ENCODE results near the gene KIF12.
A peak's percentile ranks its signal among the peaks of the same experiment; 100 is the strongest.
"Not testable (repeated sequence)": the region's sequence is repeated elsewhere in the genome, so short reads cannot be mapped to it uniquely, and the experiment has no call there.

KIF12 gene

DNA sequence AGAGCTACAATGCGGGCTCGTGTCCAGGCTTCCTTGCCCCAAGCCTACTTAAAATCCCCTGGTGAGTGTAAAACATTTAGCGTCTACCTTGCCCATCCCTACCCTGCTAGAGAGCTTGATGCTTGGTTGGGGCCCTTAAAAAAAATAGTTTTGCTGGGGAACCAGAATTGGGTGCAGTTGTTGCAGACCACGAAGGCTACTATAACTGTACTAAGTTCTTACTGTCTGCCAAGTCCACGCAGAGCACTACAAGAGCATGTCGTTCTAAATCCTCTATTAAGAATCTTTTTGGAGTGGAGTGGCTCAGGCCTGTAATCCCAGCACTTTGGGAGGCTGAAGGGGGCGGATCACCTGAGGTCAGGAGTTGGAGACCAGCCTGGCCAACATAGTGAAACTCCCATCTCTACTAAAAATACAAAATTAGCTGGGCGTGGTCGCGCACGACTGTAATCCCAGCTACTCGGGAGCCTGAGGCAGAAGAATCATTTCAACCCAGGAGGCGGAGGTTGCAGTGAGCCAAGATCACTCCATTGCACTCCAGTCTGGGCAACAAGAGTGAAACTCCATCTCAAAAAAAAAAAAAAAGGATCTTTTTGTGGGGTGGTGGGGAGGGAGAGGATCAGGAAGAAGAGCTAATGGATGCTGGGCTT lies 16.2 kb downstream of the KIF12 start:
- DNase-seq = not testable (repeated sequence)

DNA sequence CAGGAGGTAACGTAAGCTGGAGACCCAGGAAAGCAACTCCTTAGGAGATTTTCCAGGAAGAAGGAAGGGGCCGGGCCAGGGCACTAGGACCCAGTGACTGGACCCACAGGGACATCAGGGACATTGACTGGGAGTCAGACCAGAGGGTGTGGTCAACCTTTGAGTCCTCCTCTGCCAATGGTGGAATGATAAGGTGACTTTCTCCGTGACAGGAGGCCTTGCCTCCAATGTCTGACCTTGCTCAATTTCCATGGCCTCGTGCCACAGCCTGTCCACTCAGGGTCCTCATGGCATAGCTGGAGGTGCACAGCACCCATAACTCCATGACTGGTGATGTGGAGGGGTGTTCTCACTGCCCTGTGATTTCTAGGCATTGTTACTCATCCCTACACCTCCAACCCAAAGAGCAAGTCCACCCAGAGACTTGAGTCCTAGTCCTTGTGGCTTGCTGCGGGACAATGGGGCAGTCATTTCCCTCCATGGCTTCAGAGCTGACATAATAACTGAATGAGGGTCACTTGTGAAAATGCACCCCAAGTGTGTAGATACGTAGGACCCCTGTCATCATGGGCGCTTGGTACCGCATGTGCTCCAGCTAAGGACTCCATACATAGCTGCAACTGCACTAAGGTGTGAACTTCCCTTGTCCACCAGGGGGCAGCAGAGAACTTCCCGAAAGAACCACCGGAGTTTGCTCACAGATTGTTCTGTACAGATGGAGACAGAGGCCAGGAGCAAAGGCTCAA lies 16.9 kb downstream of the KIF12 start:
- DNase-seq = peak; percentile 84 to 89

DNA sequence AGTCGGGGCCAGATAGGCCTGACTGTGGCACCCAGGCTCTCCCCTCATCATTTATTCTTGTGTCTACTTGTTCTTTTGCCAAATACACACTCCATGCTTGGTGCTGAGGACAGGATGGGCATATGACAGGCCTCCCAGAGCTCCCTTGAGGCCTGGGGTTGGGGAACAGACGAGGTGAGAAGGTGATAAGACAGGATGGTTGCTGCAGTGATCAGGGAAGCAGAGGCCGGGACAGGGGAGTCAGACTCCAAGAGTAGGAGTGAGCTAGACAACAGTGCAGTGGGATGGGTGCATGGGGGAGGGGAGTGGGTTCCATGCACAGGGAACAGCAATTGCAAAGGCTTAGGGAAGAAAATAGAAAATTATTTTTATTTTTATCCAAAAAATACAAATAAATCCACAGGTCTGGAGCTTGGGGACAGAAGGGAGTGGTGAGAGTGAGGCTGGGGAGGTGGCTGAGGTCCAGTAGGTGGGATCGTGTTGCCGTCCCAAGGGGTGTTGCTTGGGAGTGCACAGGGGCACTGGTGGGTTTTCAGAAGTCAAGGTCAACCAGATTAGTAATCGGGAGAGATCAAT lies 17.6 kb downstream of the KIF12 start:
- no peak for DNase-seq

DNA sequence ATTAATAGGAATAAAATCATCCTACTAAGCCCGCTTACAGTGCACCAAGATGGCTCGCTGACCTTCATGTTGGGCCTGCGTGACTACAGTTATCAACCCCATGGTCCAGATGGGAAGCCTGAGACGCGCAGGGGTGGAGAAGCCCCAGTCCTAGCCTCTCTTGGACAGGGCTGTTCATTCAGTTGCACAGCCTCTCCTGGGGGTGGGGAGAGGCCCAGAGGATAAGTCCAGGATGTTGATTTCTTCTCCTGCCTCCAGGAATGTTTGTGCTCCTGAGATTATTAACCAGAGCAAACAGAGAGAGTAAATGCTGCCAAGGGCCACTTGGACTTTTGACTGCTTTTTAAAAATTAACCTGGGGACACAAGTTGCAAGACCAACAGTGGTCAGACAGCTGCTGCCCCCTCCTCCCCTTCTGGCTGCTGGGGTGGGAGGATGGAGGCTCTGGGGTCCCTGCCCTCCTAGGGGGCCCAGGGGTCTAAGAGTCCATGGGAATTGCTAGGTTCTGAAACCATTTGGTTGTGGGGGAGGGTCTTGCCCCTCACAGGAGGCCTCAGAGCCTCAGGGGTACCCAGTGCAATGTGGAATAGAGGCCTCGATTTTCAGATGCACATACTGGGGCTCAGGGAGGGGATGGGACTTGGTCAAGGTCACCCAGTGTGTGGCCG lies 18.2 kb downstream of the KIF12 start:
- no peak for DNase-seq

DNA sequence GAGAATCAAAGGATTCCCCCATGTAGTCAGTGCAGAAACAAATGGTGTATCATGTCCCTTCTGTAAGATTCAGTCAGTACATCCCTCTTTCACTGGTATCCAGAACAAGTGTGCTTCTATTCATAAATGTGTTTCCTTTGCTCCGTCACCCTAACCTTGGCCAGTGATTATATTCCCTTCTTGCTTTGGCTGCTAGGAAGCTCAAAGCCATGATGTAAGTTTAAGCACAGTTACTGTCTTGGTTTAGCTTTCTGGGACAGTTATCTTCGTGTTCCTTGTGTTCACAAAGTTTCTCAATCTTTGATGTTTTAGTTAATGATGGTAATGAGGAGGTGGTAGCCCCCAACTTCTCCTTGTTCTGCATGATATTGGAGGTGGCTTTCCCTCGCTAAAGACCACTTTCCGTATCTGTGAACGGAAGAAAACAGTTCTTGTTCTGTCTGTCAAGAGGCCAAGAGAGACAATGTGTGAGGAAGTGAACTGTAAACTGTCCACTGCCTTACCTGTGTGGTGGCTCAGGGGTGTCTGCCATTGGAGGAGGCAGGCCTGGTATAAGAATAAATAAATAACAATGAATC lies 18.8 kb downstream of the KIF12 start:
- no peak for DNase-seq

DNA sequence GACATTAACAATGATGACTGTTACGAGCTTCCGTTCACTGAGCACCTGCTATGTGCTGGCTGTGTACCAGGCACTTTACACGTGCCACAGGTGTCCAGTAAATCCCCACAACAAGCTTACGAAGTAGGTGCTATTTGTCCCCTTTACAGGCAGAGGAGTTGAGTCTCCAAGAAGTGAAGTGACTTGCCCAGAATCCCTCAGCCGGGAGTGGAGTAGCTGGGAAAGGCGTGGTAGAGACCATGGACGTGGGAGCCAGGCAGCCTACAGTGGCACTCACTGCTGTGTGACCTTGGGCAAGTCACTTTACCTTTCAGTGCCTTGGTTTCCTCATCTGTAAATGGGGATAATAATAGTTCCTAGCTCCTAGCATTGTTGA lies 20.3 kb downstream of the KIF12 start:
- DNase-seq = no peak

DNA sequence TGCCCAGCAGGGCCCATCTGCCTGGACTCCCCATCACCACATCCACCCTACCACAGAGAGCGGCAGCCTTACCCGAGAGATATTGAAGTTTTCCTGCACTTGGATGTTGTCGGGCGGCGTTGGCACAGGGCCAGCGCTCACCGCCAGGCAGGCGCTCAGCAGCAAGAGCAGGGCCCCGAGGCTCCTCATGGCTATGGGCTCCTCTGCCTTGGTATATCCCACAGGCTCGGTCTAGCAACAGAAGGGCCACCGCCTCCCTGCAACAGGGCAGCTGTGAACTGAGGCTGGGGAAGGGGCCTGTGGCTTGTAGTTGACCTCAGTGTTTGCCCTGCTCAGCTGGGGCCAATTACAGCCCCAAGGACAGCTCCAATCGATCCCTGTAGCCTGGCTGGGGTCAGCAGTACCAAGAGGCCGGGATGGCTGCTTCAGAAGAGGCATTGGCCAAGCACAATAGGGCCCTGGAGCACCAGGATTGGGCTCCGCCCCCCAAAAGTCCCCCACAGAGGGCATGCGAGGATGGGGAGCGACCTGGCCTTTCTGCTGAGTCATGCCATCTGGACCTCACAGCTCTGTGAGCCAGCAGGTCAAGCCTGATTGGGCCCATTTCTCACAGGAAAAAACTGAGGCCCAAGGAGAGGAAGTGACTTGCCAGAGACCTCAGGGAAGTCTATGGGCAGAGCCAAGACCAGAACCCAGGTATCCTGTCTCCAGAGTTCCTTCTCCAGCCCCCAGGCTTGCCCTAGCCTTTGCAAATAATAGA lies 20.9 kb downstream of the KIF12 start, which contains the start of gene AMBP:
TSS of gene AMBP (minus strand) at position 280 of the 760 bp plus-strand sequence. CDS start at position 189, 91 bp downstream.
- no peak for DNase-seq

DNA sequence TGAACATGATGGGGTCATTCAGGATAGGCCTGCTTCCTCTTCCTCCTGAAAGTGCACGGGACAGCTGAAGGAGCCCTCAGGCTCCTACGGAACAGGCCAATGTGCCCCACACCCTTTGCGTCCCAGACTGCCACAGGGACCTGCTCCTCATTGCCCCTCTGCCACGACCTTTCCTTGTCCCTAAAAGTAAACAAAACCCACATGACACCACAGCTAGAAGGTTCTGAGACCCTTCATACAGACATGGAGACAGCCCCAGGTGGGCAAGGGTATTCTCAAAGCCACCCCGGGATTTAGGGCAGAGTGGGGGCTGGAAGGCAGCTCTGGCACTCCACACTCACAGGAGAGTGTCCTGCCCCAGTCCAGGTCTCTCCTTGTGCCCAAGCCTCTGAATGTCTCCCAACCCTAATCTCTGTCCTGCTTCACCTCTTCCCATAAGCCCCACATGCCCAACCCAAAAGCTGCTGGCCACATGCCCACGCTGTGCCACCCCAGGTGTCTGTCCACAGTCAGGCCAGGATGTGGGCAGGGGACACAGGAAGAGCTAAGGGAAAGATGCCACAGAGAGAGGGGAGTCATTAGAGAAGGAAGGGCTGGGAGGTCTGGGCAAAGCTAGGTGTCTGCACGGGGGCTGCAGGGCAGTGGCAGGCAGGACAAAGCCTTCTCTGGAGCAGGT lies 21.8 kb downstream of the KIF12 start:
- no peak for DNase-seq

DNA sequence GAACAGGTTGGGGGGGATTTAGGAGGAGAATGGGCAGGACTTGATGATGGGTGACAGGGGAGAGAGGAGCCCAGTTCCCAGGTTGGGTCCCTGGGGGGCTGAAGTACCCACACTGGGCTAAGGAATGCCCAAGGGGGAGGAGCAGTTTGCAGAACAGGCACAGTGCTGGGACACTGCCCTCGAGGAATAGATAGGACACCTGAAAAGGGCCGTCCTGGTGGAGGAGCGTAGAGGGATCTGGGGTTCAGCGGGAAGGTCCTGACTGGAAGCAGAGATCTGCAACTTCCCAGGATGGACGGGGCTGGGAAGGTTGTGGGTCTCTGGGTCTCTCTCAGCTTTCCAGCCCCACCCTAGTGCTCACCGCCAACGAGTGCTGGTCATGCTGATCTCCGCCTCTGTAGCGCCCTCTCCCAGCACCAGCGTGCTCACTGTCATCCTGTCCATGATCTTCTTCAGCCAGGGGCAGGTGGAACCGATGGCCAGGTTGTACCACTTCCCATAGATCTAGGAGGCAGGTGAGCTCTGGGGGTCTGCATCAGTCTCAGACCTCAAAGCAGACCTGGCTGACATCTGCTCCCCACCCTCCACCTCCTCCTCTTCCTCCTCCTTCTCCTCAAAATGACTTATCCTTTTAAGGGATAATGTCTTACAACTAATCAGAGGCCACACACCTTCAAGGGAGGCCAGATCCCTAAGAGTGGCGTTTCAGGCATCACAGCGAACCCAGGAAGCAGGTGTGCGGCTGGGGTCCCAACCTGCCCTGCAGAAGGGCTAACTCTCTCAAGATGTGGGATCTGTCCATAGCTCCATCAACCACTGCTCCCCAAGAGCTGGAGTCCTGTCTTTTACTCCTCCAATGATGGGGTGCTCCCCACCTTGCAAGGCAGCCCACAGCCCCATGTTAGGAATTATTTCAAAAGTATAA lies 22.6 kb downstream of the KIF12 start:
- no peak for DNase-seq

DNA sequence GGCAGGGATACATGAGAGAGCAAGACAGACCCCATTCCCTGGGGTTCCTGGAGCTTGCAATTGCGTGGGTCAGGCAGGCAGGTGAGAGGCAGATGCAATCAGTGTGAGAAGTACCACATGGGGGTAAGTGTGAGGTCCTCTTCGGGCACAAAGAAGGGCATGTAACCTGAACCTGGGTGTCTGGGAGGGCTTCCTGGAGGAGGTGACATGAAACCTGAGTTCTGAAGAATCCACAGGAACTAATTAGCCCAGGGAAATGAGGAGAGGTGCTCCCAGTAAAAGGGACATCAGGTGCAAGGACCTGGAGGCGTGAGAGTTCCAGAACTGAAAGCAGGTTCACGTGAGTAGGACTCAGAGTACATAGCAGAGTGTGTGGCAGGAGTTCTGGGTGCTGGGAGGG lies 23.5 kb downstream of the KIF12 start:
- no peak for DNase-seq

DNA sequence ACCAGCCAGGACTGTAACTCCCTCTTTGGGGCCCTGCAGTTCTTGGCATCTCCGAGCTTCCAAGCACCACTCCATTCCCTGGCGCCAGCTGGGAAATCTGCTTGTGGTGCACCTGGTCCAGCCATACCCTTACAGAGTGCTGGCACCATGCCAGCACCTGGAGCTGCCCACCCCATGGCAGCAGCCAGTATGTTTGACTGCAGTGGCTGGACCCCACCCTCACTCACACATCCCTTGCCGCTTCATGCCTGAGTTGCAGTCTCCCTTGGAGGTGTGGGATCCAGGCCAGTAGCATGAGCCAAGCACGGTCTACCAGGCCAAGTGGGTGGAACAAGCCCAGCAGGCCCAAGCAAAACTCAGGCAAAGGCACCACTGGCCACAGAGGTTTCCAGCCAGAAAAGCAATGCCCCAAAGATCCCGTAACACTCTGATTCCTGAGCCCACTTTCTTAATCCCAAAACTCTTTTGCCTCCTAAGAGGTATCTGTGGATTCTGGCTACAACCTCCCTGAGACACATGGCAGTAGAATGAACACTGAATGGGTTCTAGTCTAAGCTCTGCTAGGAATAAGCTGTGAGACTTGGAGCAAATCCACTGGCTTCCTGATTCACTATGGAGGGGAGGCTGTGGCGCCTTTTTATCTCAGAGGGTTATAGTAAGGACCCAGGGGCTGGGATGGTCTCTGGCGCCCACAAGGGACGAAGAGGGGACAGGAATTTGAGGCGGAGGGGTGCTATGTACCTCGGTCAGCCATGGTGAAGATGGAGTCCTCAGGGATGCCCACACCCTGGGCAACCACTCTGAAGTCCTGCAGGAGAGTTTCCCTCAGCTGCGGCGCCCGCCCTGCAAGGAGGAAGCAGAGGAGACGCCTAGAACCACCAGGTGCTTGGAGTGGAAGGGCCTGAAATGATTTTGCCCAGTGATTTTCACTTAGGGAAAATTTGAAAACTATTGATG lies 26.6 kb downstream of the KIF12 start:
- no peak for DNase-seq

DNA sequence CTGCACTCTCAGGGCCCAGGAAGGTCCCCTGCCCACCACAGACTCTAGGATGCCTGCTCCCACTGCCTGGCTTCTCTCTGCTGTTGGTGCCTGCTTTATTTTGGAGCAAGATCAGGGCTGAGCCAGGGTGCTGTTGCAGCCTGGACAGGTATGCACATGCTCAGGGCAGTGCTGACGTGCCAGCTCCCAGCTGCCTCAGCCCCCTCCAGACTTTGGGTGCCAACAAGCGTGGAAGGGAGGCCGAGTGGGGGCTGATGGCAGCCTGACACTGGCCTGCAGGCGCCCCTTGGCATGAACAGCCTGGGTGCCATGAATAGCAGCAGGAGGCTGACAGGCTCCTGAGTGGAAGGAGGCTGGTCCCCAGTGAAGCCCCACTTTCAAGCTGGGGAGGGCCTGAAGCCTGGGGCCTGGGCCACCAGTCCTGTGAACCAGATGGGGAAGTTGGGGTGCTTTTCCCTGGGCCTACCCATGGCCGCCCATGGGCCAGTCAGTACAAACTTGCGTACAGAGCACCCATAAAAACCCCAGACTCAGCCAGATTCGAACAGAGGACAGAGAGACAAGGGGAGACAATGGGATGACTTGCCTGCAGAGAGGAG lies 27.8 kb downstream of the KIF12 start:
- DNase-seq = no peak

DNA sequence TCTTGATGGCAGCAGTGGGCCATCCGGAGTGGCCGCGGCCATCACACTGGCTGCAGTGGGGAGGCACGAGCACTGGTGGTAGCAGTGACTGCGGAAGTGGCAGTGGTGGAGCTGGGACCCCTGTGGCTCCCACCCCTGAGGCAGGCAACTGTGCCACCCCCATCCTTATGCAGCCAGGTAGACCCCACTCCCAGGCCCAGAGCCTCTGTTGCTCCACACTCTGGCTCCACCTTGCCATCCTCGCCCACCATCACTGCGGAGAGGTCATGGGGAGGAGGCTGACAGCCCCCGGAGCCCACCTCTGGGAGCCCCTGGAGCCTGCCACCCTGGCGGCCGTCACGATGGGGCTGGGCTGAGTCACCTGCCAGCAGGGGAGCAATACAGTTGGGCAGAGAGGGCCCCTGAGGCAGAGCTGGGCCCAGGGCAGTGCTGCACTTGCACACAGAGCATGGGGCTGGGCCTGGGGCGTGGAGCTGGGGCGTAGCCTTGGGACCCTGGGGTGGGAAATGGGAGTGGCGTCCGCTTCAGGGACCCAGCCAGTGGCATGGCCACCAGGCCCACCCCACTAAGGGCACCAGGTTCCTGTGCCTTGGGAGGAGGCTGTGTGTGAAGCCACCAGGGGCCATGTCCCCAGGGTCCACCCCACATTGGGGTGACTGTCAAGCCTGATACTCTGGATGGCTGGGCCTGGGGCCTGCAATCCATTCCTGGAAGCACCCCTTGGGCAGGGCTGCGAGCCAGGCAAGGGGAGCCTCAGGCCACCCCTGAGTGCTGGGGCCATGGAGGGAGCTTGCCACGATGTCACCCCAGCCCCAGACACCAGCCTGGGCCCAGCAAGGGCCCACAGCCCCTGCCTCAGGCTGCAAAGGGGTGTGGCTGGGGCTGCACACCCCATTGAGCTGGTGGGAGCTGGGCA lies 28.6 kb downstream of the KIF12 start:
- no peak for DNase-seq

DNA sequence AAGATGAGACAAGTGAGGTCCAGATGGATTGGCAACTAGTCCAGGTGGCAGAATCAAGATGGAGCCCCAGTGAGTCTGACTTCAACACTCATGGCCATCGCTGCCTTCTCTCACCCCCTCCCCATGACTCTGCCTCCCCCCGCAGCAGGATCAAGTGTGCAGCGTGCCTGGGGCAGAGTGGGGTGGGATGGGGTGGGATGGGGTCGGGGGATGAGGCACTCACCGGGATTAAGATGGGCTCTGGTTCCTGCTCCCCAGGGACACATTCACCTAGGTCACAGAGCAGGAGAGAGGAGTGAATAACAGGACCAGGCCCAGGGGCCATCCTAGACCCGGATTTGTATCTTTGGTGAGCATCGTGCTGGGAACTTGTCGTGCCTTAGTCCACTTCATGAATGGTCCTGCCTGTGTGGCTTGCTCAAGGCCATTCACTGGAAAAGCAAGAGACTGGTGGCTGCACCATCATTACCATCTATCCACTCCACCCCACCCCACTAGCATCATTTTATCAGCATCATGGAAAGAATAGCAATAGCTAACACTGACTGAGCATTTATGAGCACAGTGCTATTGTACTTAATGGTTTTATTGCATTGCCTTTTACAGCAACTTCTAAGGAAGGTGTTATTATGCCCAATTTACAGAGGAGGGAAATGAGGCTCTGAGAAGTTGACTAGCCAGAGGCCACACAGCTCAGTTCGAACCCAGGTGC lies 29.5 kb downstream of the KIF12 start:
- DNase-seq = no peak

DNA sequence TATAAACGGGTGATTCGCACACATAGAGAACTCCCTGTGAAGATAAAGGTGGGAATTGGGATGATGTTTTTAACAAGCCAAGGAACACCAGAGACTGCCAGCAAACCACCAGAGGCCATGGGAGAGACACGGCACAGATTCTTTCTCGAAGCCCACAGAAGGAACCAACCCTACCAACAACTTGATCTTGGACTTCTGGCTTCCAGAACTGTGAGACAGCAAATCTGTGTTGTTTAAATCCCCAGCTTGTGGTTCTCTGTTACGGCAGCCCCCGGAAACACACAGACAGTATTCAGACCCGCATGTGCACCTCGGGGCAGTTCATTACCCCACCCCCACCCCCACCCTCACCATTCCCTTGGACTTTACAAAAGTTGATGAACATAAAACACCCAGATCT lies 33.8 kb downstream of the KIF12 start:
- no peak for DNase-seq

DNA sequence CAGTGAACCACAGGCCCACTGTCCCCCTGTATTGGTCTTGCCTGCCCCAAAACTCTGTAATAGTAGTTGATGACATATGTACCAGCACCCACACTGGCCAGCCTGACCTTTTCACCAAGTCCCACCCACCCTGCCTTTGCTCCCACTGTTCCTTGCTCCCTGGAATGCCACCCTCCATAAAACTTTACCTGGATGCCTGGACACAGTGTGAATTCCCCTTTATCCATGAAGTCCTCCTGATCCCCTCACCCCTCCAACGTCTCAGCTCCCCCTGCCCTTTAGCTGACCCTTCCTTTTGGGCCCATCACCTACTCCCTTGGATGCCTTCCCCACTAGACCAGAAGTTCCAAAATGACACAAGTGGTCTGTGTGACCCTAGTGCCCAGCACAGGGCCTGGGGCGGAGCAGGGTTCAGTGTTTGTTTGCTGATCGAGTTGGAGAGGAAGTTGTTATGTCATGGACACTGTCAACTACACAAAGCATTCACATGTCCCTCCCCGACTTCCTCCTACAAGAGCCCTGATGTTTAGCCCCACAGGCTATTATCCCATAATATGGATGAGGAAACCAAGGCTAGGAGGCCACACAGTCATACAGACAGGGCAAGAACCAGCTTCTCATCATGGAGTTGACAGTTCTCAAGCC lies 37.1 kb downstream of the KIF12 start:
- DNase-seq = no peak

DNA sequence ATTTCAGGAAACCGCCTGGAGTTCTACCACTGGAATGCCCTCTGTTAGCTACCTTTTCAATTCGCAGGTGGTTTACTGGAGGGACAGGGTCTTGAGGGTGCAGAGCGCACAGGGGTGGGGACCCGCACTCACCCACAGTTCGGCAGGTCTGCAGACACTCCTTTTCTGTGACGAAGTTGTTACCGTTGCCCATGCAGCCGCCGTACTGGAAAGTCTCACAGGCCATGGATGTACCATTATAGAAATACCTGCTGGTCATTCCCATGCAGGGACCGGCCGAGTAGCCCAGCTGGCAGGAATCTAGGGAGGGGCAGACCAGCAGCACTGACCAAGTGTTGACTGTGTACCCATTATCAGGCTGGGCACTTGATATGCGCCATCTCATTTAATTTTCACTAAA lies 37.8 kb downstream of the KIF12 start:
- DNase-seq = no peak
